Measurements from ENCODE around the gene BICD2. TPM values are rescaled to one million over a fixed set of nuclear protein-coding genes. Genes with fewer than 3 reads are reported as not detected.

The BICD2 gene
- total and polyA plus RNA-seq, 2 donors (not counting 1 experiment from before 2014, with no cell fraction given) = 9.1 to 35.8 TPM

DNA sequence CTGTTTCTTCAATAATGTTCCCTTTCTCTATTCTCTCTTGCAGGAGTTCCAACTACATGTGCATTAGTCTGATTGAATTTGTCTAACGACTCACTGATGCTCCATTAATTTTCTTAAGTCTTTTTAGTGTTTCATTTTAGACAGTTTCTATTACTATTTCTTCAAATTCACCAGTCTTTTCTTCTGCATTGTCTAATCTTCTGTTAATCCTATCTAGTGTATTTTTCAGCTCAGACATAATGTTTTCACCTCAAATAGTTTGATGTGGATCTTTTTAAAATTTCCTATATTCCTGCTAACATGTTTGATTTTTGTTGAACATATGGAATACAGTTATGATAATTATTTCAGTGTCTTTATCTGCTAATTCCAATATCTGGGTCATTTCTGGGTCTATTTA lies 21.7 kb upstream of the BICD2 start:
- Histone ChIP-seq H3K4me1 (ENCODE audit: control insufficient read depth, extremely low read depth, insufficient read depth, low read length) (no peaks in the 10 kb centered on the region), H2AFZ (ENCODE audit: low read length) (no peak overlapping the region), H3K9ac (ENCODE audit: insufficient read depth, low read length) (no peak overlapping the region), H3K27ac (ENCODE audit: insufficient read depth, low read length) (no peak overlapping the region), H3K9me3 (ENCODE audit: control insufficient read depth, insufficient read depth, low read depth, low read length) (no peaks in the 10 kb centered on the region), H3K79me2 (ENCODE audit: control insufficient read depth, insufficient read depth, low read length) (no peaks in the 10 kb centered on the region), H4K20me1 (ENCODE audit: control insufficient read depth, extremely low read depth, insufficient read depth, low read length) (no peaks in the 10 kb centered on the region), H3K4me3 (replicated peaks in 1 of 4; ENCODE audit: control extremely low read depth in 1 of 4, insufficient read depth in 1 of 4, low read depth in 3 of 4, low read length in 4 of 4) (no peak overlapping the region), H3K27me3 (ENCODE audit: control insufficient read depth, insufficient read depth, low read length) (peaks cover 14% of the 10 kb centered on the region), H3K36me3 (ENCODE audit: control insufficient read depth, insufficient read depth, low read length) (no peaks in the 10 kb centered on the region), H3K4me2 (ENCODE audit: extremely low read depth, insufficient read depth, low read length) (no peak overlapping the region)
- DNase-seq (ENCODE audit: low read depth in 2 of 2) = no peak
- TF ChIP-seq EZH2 (IDR thresholded peaks at IDR 0.05; ENCODE audit: low read length, missing control alignments) = no peak
- TF ChIP-seq, protein P1, sequence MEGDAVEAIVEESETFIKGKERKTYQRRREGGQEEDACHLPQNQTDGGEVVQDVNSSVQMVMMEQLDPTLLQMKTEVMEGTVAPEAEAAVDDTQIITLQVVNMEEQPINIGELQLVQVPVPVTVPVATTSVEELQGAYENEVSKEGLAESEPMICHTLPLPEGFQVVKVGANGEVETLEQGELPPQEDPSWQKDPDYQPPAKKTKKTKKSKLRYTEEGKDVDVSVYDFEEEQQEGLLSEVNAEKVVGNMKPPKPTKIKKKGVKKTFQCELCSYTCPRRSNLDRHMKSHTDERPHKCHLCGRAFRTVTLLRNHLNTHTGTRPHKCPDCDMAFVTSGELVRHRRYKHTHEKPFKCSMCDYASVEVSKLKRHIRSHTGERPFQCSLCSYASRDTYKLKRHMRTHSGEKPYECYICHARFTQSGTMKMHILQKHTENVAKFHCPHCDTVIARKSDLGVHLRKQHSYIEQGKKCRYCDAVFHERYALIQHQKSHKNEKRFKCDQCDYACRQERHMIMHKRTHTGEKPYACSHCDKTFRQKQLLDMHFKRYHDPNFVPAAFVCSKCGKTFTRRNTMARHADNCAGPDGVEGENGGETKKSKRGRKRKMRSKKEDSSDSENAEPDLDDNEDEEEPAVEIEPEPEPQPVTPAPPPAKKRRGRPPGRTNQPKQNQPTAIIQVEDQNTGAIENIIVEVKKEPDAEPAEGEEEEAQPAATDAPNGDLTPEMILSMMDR (conservative IDR thresholded peaks at IDR 0.05 in 1 of 2, IDR thresholded peaks at IDR 0.05 in 1 of 2; ENCODE audit: low read depth in 1 of 2, low read length in 2 of 2) = no peak

DNA sequence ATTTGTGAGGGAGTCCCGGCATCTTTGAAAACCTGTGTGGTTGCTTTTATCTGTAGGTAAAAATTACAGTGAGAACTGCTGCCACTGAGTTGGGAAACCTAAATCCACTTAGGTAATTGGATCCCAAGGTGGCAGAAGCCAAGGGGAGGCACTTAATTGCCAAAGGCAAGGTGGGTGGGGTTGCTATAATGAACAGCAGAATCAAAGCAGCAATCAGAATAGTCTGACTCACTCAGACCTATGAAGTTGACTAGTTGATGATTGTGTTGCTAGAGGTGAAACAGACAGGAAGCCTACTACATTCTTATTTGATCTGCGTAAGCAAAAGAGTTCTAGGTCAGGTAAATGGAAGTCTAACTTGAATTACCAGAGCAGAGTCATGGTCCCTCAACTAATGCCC lies 17.3 kb upstream of the BICD2 start:
- H3K4me1 ChIP-seq (ENCODE audit: control insufficient read depth, extremely low read depth, insufficient read depth, low read length) = no peaks in the 10 kb centered on the region
- peaks cover 18% of the 10 kb centered on the region for H3K27me3 ChIP-seq (ENCODE audit: control insufficient read depth, insufficient read depth, low read length)
- no peak for TF ChIP-seq EZH2 (IDR thresholded peaks at IDR 0.05; ENCODE audit: low read length, missing control alignments)
- TF ChIP-seq, protein P1 (conservative IDR thresholded peaks at IDR 0.05 in 1 of 2, IDR thresholded peaks at IDR 0.05 in 1 of 2; ENCODE audit: low read depth in 1 of 2, low read length in 2 of 2) = no peak
- H3K79me2 ChIP-seq (ENCODE audit: control insufficient read depth, insufficient read depth, low read length) = no peaks in the 10 kb centered on the region
- no peaks in the 10 kb centered on the region for H4K20me1 ChIP-seq (ENCODE audit: control insufficient read depth, extremely low read depth, insufficient read depth, low read length)
- no peak overlapping the region for H3K4me3 ChIP-seq (replicated peaks in 1 of 4; ENCODE audit: control extremely low read depth in 1 of 4, insufficient read depth in 1 of 4, low read depth in 3 of 4, low read length in 4 of 4)
- H3K36me3 ChIP-seq (ENCODE audit: control insufficient read depth, insufficient read depth, low read length) = no peaks in the 10 kb centered on the region
- H3K27ac ChIP-seq (ENCODE audit: insufficient read depth, low read length) = no peak overlapping the region
- H3K9ac ChIP-seq (ENCODE audit: insufficient read depth, low read length) = no peak overlapping the region
- DNase-seq (ENCODE audit: low read depth in 2 of 2) = no peak
- H2AFZ ChIP-seq (ENCODE audit: low read length) = no peak overlapping the region
- H3K4me2 ChIP-seq (ENCODE audit: extremely low read depth, insufficient read depth, low read length) = no peak overlapping the region
- H3K9me3 ChIP-seq (ENCODE audit: control insufficient read depth, insufficient read depth, low read depth, low read length) = no peaks in the 10 kb centered on the region

DNA sequence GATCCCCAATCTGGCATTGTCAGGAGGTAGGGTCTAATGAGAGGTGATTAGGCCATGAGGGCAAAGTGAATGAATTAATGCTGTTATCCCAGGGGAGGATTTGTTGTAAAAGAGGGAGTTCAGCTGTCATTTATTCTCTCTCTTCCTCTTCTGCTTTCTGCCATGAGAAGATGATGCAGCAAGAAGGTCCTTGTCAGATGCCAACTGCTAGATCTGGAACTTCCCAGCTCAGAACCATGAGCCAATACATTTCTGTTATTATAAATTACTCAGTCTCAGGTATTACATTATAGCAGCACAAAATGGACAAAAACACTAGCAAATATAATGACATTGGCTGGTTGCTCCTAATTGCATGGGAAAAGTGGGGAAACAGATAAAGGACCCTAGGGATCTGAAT lies 15.6 kb upstream of the BICD2 start:
- no peaks in the 10 kb centered on the region for H4K20me1 ChIP-seq (ENCODE audit: control insufficient read depth, extremely low read depth, insufficient read depth, low read length)
- H3K27me3 ChIP-seq (ENCODE audit: control insufficient read depth, insufficient read depth, low read length) = peaks cover 18% of the 10 kb centered on the region
- H3K9me3 ChIP-seq (ENCODE audit: control insufficient read depth, insufficient read depth, low read depth, low read length) = no peaks in the 10 kb centered on the region
- no peak overlapping the region for H2AFZ ChIP-seq (ENCODE audit: low read length)
- H3K9ac ChIP-seq (ENCODE audit: insufficient read depth, low read length) = no peak overlapping the region
- DNase-seq (ENCODE audit: low read depth in 2 of 2) = no peak
- no peak overlapping the region for H3K4me2 ChIP-seq (ENCODE audit: extremely low read depth, insufficient read depth, low read length)
- TF ChIP-seq, protein P1 (conservative IDR thresholded peaks at IDR 0.05 in 1 of 2, IDR thresholded peaks at IDR 0.05 in 1 of 2; ENCODE audit: low read depth in 1 of 2, low read length in 2 of 2) = no peak
- no peak for TF ChIP-seq EZH2 (IDR thresholded peaks at IDR 0.05; ENCODE audit: low read length, missing control alignments)
- no peaks in the 10 kb centered on the region for H3K36me3 ChIP-seq (ENCODE audit: control insufficient read depth, insufficient read depth, low read length)
- no peak overlapping the region for H3K4me3 ChIP-seq (replicated peaks in 1 of 4; ENCODE audit: control extremely low read depth in 1 of 4, insufficient read depth in 1 of 4, low read depth in 3 of 4, low read length in 4 of 4)
- no peaks in the 10 kb centered on the region for H3K79me2 ChIP-seq (ENCODE audit: control insufficient read depth, insufficient read depth, low read length)
- H3K4me1 ChIP-seq (ENCODE audit: control insufficient read depth, extremely low read depth, insufficient read depth, low read length) = no peaks in the 10 kb centered on the region
- H3K27ac ChIP-seq (ENCODE audit: insufficient read depth, low read length) = no peak overlapping the region
